ENCODE results near the gene SDK2.
A peak's percentile ranks its signal among the peaks of the same experiment; 100 is the strongest.

SDK2 gene

GRCh38 chr17:73555199-73555960 is 88.9 kb downstream of the SDK2 start:
- DNase-seq (ENCODE audit: low spot score): no peak

GRCh38 chr17:73554498-73554897 is 89.7 kb downstream of the SDK2 start:
- no peak for DNase-seq (ENCODE audit: low spot score)

GRCh38 chr17:73553311-73553710 is 90.9 kb downstream of the SDK2 start:
- no peak for DNase-seq (ENCODE audit: low spot score)

- DNase-seq (ENCODE audit: low spot score): no peak
Observed at GRCh38 chr17:73552300-73553048, 91.8 kb downstream of the SDK2 start.

DNA sequence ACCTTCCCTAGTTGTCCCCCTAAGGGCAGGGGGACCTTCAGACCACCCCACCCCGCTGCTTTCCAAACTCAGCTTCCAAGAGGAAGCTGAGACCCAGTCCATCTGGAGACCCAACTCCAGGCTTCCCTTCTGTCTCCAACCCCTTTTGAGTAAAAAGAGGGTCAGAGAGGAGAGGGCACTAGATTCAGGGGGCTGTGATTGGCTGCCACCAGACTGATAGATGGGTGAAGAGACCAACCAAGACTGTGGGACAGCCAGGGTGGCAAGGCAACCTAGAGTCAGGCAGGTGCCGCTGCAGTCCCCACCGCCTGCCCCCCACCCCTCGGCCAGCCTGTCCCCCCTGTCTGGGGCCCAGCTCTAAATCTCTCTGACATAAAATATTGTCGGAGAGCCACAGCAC is 92.5 kb downstream of the SDK2 start:
- no peak for DNase-seq (ENCODE audit: low spot score)

GRCh38 chr17:73551144-73551543 is 93.1 kb downstream of the SDK2 start:
- DNase-seq (ENCODE audit: low spot score): no peak

- DNase-seq (ENCODE audit: low spot score): no peak
Observed at GRCh38 chr17:73550556-73550955, 93.7 kb downstream of the SDK2 start.

DNA sequence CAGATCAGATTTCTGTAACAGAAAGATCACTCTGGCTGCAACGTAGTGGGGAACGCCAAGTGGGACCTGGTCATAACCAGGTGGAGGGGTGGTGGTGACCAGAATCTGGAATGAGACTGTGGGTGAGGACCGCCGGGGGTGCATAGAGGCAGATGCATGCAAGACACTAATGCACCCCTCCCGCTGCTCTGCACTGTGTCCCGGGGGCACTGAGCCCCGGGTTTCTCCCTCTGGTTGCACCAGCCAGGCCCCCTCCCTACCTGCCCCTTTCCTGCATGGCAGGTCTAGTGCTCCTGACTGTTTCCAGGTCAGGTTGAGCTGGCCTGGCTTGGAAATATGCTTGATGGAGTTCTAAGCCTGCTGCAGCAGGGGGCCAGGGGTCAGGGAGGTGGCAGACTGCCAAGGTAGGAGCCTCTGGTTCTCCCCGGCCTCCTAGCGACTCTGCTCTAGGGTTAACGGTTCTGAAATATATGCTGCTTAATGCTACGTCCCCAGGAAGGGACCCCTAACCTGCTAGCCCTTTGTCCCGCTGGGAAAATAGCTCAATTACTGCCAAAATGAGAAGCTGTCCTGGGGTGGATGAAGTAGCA is 94.3 kb downstream of the SDK2 start:
- no peak for DNase-seq (ENCODE audit: low spot score)

GRCh38 chr17:73548620-73549311 is 95.5 kb downstream of the SDK2 start:
- DNase-seq (ENCODE audit: low spot score): no peak

GRCh38 chr17:73547790-73548189 is 96.5 kb downstream of the SDK2 start:
- no peak for DNase-seq (ENCODE audit: low spot score)

GRCh38 chr17:73546770-73547536 is 97.3 kb downstream of the SDK2 start:
- peak; percentile 10 for DNase-seq (ENCODE audit: low spot score)

DNA sequence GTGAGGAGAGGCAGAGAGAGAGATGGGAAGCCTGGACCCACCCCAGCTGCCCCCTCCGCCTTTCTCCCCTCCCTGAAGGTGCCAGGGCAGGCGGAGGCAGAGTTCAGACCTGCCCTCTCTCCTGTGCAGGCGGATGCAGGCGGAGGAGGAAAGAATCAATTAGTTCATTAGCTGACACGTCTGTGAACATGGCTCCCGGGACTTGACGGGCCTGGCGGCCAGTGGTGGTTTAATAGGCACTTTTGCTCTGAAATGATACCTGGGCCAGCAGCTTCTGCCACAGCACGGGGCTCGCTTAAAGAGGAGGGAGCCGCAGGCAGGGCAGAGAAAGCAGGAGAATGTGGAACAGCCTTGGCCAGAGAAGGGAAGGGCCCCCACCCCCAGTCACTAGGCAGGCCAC is 98.1 kb downstream of the SDK2 start:
- DNase-seq (ENCODE audit: low spot score): no peak

- no peak for DNase-seq (ENCODE audit: low spot score)
Observed at GRCh38 chr17:73545109-73546032, 98.9 kb downstream of the SDK2 start.

DNA sequence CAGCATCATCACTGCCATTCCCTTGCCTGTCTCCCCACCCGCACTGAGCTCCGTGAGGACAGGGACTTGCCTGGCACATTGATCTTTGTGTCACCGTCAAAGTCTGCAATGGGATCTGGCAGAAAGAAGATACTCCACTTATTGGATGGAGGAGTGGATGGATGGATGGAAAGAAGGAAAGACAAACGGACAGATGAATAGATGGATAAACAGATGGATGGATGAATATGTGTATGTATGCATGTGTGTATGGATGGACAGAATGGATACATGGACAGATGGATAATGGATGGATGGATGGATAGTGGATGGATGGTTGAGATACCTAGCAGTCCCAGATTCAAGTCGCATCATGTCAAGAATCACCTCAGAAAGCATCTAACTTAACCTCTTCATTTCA is 99.9 kb downstream of the SDK2 start:
- no peak for DNase-seq (ENCODE audit: low spot score)

GRCh38 chr17:73542323-73542722 is 101.9 kb downstream of the SDK2 start:
- DNase-seq (ENCODE audit: low spot score): no peak

DNA sequence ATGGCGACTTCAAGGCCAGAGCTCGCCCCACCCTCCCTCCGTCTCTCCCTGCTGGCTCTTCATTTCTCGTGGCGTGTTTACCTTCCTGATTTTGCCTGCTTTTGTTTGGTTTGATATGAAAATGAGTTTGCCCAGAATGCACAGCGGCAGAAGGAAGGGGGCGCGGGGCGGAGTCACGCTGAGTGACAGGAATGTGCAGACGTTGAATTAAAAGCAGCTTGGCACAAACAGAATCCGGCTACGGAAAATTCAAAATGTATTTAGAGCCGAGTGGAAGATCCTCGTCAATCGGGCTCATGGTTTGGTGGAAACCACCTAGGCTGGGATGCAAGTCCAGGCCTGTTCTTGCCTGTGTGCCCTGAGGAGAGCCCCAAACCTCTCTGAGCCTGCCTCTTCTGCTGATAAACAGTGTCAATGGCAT is 102.7 kb downstream of the SDK2 start:
- DNase-seq (ENCODE audit: low spot score): no peak

GRCh38 chr17:73541111-73541510 is 103.1 kb downstream of the SDK2 start:
- DNase-seq (ENCODE audit: low spot score): no peak

DNA sequence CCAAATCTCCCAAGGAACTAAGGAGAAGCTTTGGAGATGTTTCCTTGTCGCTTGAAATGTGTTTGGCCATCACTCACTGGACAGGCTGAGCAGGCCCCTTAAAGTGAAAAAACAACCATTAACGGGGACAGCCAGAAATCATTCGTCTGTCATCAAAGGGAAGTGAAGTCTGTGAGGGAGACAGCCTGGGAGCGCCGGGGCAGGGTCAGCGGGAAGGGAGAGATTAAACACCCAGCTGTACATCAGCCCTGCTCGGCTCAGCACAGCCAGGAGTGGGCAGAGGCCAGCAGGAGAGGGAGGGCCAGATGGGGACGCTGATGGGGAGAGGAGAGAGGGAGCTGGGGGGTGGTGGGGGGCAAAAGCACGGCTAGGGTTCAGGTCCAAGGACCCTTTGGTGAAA is 105.1 kb downstream of the SDK2 start:
- DNase-seq (ENCODE audit: low spot score): no peak

DNA sequence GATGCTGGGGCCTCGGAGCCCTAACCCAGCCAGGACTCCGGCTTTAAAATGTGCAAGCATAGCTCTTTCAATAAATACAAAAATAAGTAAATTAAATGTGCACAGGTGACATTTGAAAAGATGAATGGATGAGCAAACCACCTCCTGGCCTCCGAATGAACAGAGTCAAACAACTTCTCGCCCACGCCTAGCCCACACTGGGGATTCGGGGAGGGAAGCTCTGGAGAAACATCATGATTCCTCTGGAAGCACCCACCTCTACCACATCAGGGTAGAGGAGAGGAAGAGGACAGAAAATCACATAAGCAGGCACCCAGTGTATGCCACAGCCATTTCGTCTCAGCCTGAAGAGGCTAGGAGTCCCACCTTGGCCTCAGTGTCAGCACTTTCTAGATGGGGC is 105.8 kb downstream of the SDK2 start:
- no peak for DNase-seq (ENCODE audit: low spot score)

DNA sequence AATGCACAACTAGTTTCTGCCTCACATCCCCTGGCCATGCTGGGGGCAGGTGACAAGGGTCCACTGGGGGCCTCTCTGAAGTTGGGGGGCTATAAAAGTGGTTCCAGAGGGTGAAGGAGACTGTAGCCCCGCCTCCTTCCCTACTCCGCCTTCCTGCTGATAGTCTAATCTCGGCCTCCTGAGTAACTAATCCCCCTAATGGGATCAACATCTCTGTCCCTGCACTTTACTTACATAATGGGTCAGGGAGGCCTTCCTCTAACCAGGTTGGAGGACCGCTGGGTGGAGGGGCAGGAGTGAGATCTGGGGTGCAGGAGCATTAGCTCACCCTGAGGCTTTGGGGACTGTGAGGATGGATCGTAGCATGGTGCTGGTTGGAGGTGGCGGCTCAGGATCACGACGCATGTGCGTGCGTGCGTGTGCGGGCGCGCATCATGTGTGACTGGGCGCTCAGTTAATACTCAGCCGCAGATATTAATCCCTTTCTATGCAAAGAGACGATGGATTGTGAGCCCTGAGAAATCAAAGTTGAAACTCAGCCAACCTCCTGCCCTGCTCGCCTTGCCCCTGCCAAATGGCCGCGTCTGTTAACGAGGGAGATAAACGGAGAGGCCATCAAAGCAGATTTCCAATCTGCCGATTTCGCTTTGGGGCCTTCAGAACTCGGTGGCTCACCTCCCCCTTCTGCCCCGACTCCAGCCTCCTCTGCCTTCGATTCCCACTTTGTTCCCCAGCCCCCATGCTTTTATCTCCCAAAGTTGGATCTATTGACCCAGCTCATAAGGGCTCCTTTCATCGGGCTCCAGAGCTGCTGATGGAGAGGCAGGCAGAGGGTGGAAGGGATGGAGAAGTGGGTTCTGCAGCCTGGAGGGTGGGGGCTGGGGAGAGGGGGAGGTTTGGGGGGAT is 107.3 kb downstream of the SDK2 start:
- DNase-seq (ENCODE audit: low spot score): no peak
